Stomach (tissue), 4 donors: ENCODE measurements around the gene RGS6.

Experiments
- CTCF ChIP-seq, 7 experiments: fragments of 450-650 bp in 4 of 7; fragments of 200-600 bp in 3 of 7; sonication (generic) in 3 of 7; IDR thresholded peaks; one replicate each; pipeline ENCODE4 v1.5.1; 2016 to 2019; ENCODE audit warnings: antibody characterized with exemption in 7 of 7, control low read depth in 2 of 7, mild to moderate bottlenecking in 1 of 7
- EP300 ChIP-seq: sonication (generic); formaldehyde crosslinking; IDR thresholded peaks from one replicate; pipeline ENCODE4 v1.6.1; 2017; ENCODE audit warnings: antibody characterized with exemption

GRCh38 chr14:72432748-72433147 is 500.5 kb downstream of the RGS6 start:
- no peak for TF ChIP-seq CTCF (IDR thresholded peaks at IDR 0.05)
- no peak for TF ChIP-seq EP300
